OCI-M2 (cell line): ENCODE results near the gene FGFBP1.
"Not testable (repeated sequence)": the region's sequence is repeated elsewhere in the genome, so short reads cannot be mapped to it uniquely, and the experiment has no call there.

Experiments used
- DNase-seq: peaks from one replicate; lab custom pipeline; 2025; ENCODE audit not compliant: unreplicated experiment; lab: John Stamatoyannopoulos, UW

FGFBP1 gene

GRCh38 chr4:15947684-15948083, 9.1 kb upstream of the FGFBP1 start:
- DNase-seq: no peak

- no peak for DNase-seq
These were observed 7.0 kb upstream of the FGFBP1 start for GRCh38 chr4:15945516-15945915.

- DNase-seq: no peak
These were observed 6.4 kb upstream of the FGFBP1 start for GRCh38 chr4:15944895-15945294.

GRCh38 chr4:15942283-15942682, 3.7 kb upstream of the FGFBP1 start:
- DNase-seq: no peak

GRCh38 chr4:15938182-15938581, 358 bp downstream of the FGFBP1 start:
- no peak for DNase-seq

- DNase-seq: no peak
These were observed 2.0 kb downstream of the FGFBP1 start for GRCh38 chr4:15936495-15936894.

- no peak for DNase-seq
These were observed 2.8 kb downstream of the FGFBP1 start for GRCh38 chr4:15935504-15936402.

GRCh38 chr4:15934259-15934658, 4.3 kb downstream of the FGFBP1 start:
- no peak for DNase-seq

- no peak for DNase-seq
These were observed 6.9 kb downstream of the FGFBP1 start for GRCh38 chr4:15931451-15932210.

GRCh38 chr4:15930314-15930713, 8.2 kb downstream of the FGFBP1 start:
- DNase-seq: no peak

- no peak for DNase-seq
These were observed 9.0 kb downstream of the FGFBP1 start for GRCh38 chr4:15929540-15929939.

- DNase-seq: no peak
These were observed 9.7 kb downstream of the FGFBP1 start for GRCh38 chr4:15928883-15929282.

GRCh38 chr4:15926486-15926885, 12.1 kb downstream of the FGFBP1 start:
- no peak for DNase-seq

- no peak for DNase-seq
These were observed 12.7 kb downstream of the FGFBP1 start for GRCh38 chr4:15925830-15926229.

GRCh38 chr4:15921592-15921932, 17.0 kb downstream of the FGFBP1 start:
- DNase-seq: no peak

- DNase-seq: no peak
These were observed 17.6 kb downstream of the FGFBP1 start for GRCh38 chr4:15920723-15921591.

- no peak for DNase-seq
These were observed 19.9 kb downstream of the FGFBP1 start for GRCh38 chr4:15918484-15919129.

- DNase-seq: no peak
These were observed 21.2 kb downstream of the FGFBP1 start for GRCh38 chr4:15917297-15917696.

- DNase-seq: not testable (repeated sequence)
These were observed 22.2 kb downstream of the FGFBP1 start for GRCh38 chr4:15916358-15916757.

- DNase-seq: no peak
These were observed 23.8 kb downstream of the FGFBP1 start for GRCh38 chr4:15914736-15915135.

GRCh38 chr4:15914291-15914690, 24.2 kb downstream of the FGFBP1 start:
- no peak for DNase-seq
